RPMI7951 (cell line): ENCODE data around the gene PSMD11. TPM values are rescaled to one million over a fixed set of nuclear protein-coding genes. Genes with fewer than 3 reads are reported as not detected.
"Not testable (repeated sequence)": the region's sequence is repeated elsewhere in the genome, so short reads cannot be mapped to it uniquely, and the experiment has no call there.

Source experiments
- DNase-seq: peaks from one replicate; pipeline ENCODE4 v3.0.0-alpha.2; 2012; ENCODE audit warnings: low read depth
- total RNA-seq: library from RNA; depleted of rRNA; stranded (reverse); fragments of >200 nt; shearing (Covaris generic); gene quantifications from 2 replicates; pipeline ENCODE4 v1.2.3, GENCODE V29; 2014; rRNA removed

The PSMD11 gene
- total RNA-seq: 73.9 and 77.9 TPM in 2 replicates

- peak; percentile 93 for DNase-seq
These were observed at the start of gene PSMD11 for GRCh38 chr17:32444301-32445073. Gene PSMD11 (plus strand): TSS chr17:32444510. CDS start chr17:32444524, 14 bp downstream.

DNA sequence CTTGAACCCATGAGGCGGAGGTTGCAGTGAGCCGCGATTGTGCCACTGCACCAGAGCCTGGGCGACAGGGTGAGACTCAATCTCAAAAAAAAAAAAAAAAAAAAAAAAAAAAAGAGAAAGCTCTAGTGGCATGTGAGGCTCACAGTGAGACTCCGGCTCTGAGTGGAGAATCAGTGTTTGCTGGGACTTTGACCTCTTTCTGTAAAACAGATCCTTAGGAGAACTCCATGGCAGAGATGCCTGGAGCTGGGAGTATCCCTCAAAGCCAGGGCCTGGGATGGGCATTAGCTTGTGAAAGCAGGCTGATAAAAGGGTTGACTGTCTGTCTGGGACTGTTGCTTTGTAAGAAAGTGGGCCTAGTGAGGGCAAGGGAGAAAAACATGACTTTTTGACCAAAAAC lies 48.0 kb upstream of the PSMD11 start:
- DNase-seq: no peak

- DNase-seq: no peak
These were observed 45.4 kb upstream of the PSMD11 start for GRCh38 chr17:32398946-32399345.

DNA sequence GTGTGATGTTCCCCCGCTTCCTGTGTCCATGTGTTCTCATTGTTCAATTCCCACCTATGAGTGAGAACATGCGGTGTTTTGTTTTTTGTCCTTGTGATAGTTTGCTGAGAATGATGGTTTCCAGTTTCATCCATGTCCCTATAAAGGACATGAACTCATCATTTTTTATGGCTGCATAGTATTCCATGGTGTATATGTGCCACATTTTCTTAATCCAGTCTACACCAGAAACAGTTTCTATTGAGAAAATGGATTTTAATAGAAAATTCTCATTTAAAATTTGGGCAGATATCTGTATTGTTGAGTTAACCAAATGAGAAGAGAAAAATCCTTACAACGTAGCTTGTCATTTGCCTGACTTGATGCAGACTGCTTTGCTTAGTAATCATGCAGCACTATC lies 34.2 kb upstream of the PSMD11 start:
- not testable (repeated sequence) for DNase-seq

DNA sequence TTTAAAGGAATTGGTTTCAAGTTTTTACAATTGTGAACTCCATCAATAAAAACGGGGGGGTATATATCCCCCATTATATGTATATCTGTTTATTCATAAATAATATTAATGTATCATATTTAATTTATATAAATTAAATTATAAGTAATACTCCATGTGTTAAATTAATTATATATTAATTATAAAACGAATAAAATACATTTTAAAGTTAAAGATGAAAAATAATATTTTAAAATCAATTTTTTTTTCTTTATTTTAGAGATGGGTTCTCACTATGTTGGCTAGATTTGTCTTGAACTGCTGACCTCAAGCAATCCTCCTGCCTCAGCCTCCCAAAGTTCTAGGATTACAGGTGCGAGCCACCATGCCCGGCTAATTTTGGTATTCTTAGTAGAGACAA lies 17.4 kb upstream of the PSMD11 start:
- no peak for DNase-seq

GRCh38 chr17:32429598-32429997 lies 14.7 kb upstream of the PSMD11 start:
- DNase-seq: no peak

GRCh38 chr17:32440722-32441121 lies 3.6 kb upstream of the PSMD11 start:
- DNase-seq: no peak

DNA sequence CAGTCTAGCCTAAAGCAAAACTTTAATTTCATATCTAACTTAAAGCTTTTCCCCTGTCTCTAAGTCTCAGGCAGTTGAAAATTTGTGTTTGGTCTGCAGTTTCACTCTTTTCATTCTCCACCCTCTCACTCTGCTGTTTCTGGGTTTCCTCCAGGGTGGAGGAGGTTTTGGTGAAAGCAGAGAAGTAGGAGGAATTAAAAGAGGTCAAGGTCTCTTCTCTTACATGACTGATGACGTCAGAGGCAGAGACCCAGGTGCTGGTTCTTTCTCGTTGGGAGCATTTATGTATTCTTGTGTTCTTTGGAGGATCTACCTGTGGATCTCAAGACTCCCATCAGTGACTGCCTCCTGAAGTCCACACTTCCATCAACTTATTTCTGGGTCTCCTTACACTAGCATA lies 2.4 kb upstream of the PSMD11 start:
- DNase-seq: no peak

DNA sequence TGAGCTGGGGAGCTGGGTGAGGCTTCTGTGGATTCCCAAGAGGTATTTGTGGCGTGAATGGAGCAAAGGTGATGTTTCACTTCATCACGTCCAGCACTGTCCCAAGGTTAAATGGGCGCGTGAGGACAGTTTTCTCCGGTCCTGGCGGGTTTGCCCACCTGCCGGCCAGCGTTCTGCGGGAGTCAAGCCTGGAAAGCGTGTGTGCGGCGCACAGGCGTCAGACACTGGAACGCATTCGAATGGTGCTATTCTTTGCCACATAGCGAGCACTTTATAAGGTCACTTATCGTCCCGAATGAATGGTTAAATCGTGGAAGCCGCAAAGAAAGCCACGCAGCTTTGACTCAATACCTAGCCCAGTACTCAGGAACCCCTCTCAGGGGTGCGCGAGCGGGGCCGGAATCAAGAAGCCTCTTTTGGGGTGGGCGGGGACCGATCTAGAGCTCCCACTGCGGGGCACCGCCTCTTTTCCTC lies 446 bp upstream of the PSMD11 start:
- DNase-seq: no peak

DNA sequence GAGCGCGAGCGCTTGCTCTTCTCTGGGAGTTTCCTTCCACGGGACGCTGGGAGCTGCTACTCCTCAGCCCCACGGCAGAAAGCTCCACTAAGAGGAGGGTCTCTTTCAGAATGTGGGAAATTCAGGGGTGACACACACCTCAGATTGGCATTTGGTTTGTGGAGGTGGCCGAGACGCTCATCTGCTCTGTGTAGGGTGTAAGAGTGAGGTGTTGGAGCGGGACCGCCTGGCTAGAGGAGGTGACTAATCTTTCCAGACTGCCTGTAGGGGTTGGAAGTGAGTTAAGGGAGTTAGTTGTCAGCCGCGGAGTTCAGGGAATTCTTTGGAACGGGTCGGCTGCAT lies 735 bp downstream of the PSMD11 start:
- DNase-seq: peak; percentile 69

DNA sequence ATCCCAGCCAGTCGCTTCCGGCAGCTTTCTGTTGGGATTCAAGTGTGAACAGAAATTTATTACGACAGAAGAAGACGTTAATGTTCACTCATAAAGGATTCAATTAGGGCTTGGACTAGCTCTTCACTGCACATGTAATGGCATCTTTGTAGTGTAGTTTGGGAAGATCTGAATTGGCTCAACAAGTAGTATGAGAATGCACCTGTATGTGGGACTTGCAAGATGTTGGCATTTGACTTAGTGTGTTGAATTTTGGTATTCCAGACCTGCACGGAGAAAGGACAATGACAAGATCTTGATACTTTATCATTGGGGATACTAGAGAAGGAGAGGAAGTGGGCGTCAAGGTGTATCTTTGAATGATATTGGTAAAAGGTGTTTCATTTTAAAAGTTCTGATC lies 1.2 kb downstream of the PSMD11 start:
- DNase-seq: no peak

- DNase-seq: peak; percentile 33
These were observed 1.7 kb downstream of the PSMD11 start for GRCh38 chr17:32445971-32446370.

DNA sequence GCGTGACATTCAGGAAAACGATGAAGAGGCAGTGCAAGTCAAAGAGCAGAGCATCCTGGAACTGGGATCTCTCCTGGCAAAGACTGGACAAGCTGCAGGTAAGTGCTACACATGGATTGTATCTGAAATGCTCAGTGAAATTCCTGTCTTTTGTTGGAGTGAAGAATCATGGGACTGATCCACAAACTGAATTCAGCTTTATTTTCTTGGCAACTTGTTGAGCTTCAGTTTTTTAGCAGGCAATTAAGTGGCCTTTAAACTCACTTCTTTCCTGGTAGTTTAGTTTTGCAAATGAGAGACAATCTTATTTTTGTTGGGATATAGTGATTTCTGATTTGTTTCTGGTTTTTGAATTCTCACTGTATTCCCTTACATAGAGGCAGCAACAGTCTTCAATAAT lies 2.6 kb downstream of the PSMD11 start:
- DNase-seq: no peak

GRCh38 chr17:32449963-32450362 lies 5.7 kb downstream of the PSMD11 start:
- DNase-seq: no peak

DNA sequence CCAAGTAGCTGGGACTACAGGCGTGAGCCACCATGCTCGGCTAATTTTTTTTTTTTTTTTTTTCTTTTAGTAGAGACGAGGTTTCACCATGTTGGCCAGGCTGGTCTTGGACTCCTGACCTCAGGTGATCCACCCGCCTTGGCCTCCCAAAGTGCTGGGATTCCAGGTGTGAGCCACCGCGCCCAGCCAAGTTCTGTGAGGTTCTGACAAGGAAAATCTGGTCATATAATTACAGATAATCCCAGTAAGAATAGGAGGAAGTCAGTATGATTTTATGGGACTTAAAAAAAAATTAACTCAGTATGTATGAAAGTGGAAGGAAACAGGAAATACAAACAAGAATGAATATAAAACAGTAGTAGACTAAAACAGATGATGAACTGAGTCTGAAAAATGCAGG lies 6.1 kb downstream of the PSMD11 start:
- not testable (repeated sequence) for DNase-seq

DNA sequence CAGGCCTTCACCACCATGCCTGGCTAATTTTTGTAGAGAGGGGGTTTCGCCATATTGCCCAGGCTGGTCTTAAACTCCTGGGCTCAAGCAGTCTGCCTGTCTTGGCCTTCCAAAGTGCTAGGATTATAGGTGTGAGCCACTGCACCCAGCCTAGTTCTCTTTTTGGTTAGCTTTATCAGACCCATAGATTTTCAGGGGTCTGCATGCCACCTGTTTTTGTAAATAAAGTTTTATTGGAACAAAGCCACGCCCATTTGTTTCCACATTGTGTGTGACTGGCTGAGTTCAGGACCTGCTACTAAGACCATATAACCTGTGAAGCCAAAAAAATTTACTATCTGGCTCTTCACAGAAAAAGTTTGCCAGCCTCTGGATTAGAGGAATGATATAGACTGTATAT lies 7.6 kb downstream of the PSMD11 start:
- no peak for DNase-seq

- no peak for DNase-seq
These were observed 8.0 kb downstream of the PSMD11 start for GRCh38 chr17:32452281-32452680.

- DNase-seq: no peak
These were observed 9.1 kb downstream of the PSMD11 start for GRCh38 chr17:32453370-32453769.

GRCh38 chr17:32458371-32458770 lies 14.1 kb downstream of the PSMD11 start:
- no peak for DNase-seq

GRCh38 chr17:32460054-32460453 lies 15.7 kb downstream of the PSMD11 start:
- DNase-seq: no peak

GRCh38 chr17:32461498-32461852 lies 17.2 kb downstream of the PSMD11 start:
- no peak for DNase-seq

DNA sequence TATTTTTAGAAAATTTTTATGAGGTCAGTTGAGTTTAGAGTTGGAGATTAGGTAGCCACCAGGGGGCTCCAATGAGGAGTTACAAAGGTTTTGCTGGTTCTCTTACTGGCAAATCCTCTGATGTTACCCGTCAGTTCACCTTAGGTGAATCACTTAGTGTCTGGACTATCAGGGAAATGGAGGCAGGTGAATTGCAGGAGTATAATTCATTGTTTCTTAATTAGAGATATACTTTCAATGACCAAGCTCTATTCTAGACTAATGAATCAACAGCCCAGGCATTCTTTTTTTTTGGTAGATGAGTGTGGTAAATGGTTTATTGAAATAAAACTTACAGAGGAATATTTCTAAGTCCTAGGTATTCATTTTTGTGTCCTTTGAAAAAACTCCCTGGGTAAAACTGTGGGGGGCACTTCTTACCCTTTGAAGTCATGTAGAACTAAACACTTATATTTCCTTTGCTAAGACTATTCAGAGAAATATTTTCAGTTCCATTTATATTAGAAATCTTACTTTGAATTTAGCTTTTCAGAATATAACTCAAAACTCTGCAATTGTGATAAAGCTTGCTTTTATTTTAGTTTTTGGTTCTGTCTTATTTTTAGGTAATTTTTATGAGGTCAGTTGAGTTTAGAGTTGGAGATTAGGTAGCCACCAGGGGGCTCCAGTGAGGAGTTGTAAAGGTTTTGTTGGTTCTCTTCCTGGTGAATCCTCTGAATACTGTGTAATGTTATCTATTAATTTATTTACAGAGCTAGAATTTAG lies 17.7 kb downstream of the PSMD11 start:
- peak; percentile 53 for DNase-seq

- no peak for DNase-seq
These were observed 19.0 kb downstream of the PSMD11 start for GRCh38 chr17:32463304-32463703.
